Pancreas (tissue), 10 donors: ENCODE data around the gene ZNF423. TPM values are rescaled to one million over a fixed set of nuclear protein-coding genes. Genes with fewer than 3 reads are reported as not detected.
A peak's percentile ranks its signal among the peaks of the same experiment; 100 is the strongest.
"Not testable (repeated sequence)": the region's sequence is repeated elsewhere in the genome, so short reads cannot be mapped to it uniquely, and the experiment has no call there.

Experiments
- ATAC-seq, 4 donors: fragments of 200-7000 bp; cut with Tn5 transposase; one replicate each; pipeline versions ENCODE4 v1.8.0 to v1.9.1; 2020; ENCODE audit warnings: mild to moderate bottlenecking in 4 of 4, moderate library complexity in 4 of 4
- DNase-seq, 6 donors: peaks; one replicate each; pipeline ENCODE4 v3.0.0-alpha.2; 2020
- FAIRE-seq: peaks from 2 replicates; lab custom pipeline; 2012; peaks lifted over from hg19 to GRCh38; lab: Jason Lieb, UNC
- H3K27ac ChIP-seq, 4 donors: fragments of 200-600 bp; sonication (generic); 1 replicate in 3 of 4; 2 replicates in 1 of 4; pipeline versions ENCODE4 v1.5.0 to v1.8.0; 2020
- H3K27me3 ChIP-seq, 4 donors: fragments of 200-600 bp; one replicate each; pipeline ENCODE4 v1.8.0; 2021
- H3K36me3 ChIP-seq, 3 donors: fragments of 200-600 bp; sonication (generic) in 1 of 3; one replicate each; pipeline versions ENCODE4 v1.5.0 to v1.8.0; 2020 to 2021
- H3K4me1 ChIP-seq, 3 donors: fragments of 200-600 bp; one replicate each; pipeline ENCODE4 v1.8.0; 2021
- H3K4me3 ChIP-seq, 4 donors: fragments of 200-600 bp; sonication (generic) in 2 of 4; one replicate each; pipeline versions ENCODE4 v1.5.0 to v1.8.0; 2020 to 2021
- H3K9me3 ChIP-seq, 4 donors: fragments of 200-600 bp; one replicate each; pipeline ENCODE4 v1.8.0; 2021
- CTCF ChIP-seq, 4 donors: fragments of 200-600 bp; sonication (generic) in 3 of 4; IDR thresholded peaks; one replicate each; pipeline versions ENCODE4 v1.5.0 to v1.8.0; 2021; ENCODE audit warnings: antibody characterized with exemption in 4 of 4
- WGBS, 2 donors: extraction: QIAGEN DNeasy Blood & Tissue Kit; methylation state at CpG; one replicate each; pipeline ENCODE4 v1.1.7; 2013; 5-methylcytosine and 5-hydroxymethylcytosine counted together
- intact Hi-C, 3 donors: fragments of 100-400 bp; cut with DNase I; formaldehyde crosslinking; loops; one replicate each; pipeline versions ENCODE4 v1.11.1 to v1.14.2; 2022
- polyA plus RNA-seq, 2 donors: library from polyadenylated mRNA; stranded (reverse); fragments of 200-250 nt; gene quantifications; one replicate each; pipeline ENCODE4 v1.2.3, GENCODE V29; 2013
- total RNA-seq, 6 donors: library from RNA; stranded (reverse); fragmentation: NEBNext Ultra II Directional in 4 of 6; extraction: Animal tissue kit (Norgen Biotek cat#: 25700) in 4 of 6; gene quantifications; one replicate each; pipeline versions ENCODE4 v1.2.1 to v1.2.4, GENCODE V29; 2021 to 2023
- donor health status: healthy with polysubstance abuse.
- donor health status: DM: no; HTN: no; CAD: no; lungs with moderate emphysema.
- donor health status: DM: no; HTN: no; CAD: no.
- donor health status: control.
- donor health status: control.
- donor health status: Bipolar disorder and iron deficiency.
- donor health status: DM: yes; HTN: yes; CAD: no.
- donor health status: DM: no; HTN: no; CAD: no.
- donor health status: DM: no; HTN: no; CAD: no.
- donor health status: DM: yes; HTN: yes; CAD: no.

Gene ZNF423
- total and polyA plus RNA-seq, 8 donors, result 0.61 to 5.1 (median 3.0) TPM

GRCh38 chr16:49881890-49882289, 26.0 kb upstream of the ZNF423 start:
- intact Hi-C loops, result no loop called here
- Histone ChIP-seq H3K9me3 (no peaks in the 10 kb centered on the region), H3K27ac (no peak overlapping the region), H3K27me3 (no peaks in the 10 kb centered on the region), H3K4me1 (no peaks in the 10 kb centered on the region), H3K36me3 (no peaks in the 10 kb centered on the region), H3K4me3 (no peak overlapping the region)
- WGBS, 2 donors, result 51 to 55% methylated on average over 7 of the region's 7 CpGs
- DNase-seq, result peak in 1 of 6 donors; percentile 38
- no peak for FAIRE-seq
- ATAC-seq, result peak; percentile 39 to 72 (median 55)
- no peak for TF ChIP-seq CTCF (IDR thresholded peaks at IDR 0.05)

- DNase-seq, FAIRE-seq, H3K27me3 ChIP-seq, H3K4me1 ChIP-seq, H3K9me3 ChIP-seq, H3K36me3 ChIP-seq, intact Hi-C loops, H3K4me3 ChIP-seq, H3K27ac ChIP-seq, ATAC-seq: not testable (repeated sequence)
- WGBS, 2 donors, result 93 to 95% methylated on average over 2 to 3 of the region's 3 CpGs
Measured at GRCh38 chr16:49878540-49878939, 22.6 kb upstream of the ZNF423 start.

DNA sequence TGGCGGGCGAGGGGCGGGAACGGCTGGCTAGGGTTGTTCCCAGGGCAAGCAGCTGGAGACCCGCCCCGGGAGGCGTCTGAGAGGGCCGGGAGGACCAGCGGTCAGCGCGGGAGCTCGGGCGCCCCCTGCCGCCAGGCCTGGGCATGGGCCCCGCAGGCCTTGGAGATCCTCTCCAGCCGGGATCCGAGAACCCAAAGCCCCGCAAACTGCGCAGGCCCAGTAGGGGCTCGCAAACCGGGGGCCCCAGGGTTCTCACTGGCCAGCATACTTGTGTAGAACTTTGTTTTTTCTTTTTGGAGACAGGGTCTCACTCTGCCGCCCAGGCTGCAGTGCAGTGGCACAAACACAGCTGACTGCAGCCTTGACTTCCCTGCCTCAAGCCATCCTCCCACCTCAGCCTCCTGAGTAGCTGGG, 20.8 kb upstream of the ZNF423 start:
- ATAC-seq (peak; percentile 98 to 99 (median 98)), FAIRE-seq (no peak), DNase-seq (peak; percentile 72 to 96 (median 88))
- TF ChIP-seq CTCF (IDR thresholded peaks at IDR 0.05), result peak; percentile 91 to 97 (median 95)
- intact Hi-C loops, result no loop called here
- Histone ChIP-seq H3K4me1 (no peaks in the 10 kb centered on the region), H3K27ac (no peak overlapping the region), H3K9me3 (no peaks in the 10 kb centered on the region), H3K4me3 (peak overlapping the region in 3 of 4 donors; percentile 12 to 42 (median 33)), H3K36me3 (no peaks in the 10 kb centered on the region), H3K27me3 (no peaks in the 10 kb centered on the region)
- 2 to 4% methylated on average over 15 to 22 of the region's 22 CpGs for WGBS, 2 donors

- H3K36me3 ChIP-seq, result no peaks in the 10 kb centered on the region
- peak; percentile 25 to 51 (median 38) for ATAC-seq
- H3K4me3 ChIP-seq, result peak overlapping the region in 3 of 4 donors; percentile 12 to 42 (median 33)
- H3K27me3 ChIP-seq, result no peaks in the 10 kb centered on the region
- H3K9me3 ChIP-seq, result no peaks in the 10 kb centered on the region
- intact Hi-C loops, result no loop called here
- no peaks in the 10 kb centered on the region for H3K4me1 ChIP-seq
- no peak overlapping the region for H3K27ac ChIP-seq
- DNase-seq, result peak in 3 of 6 donors; percentile 40 to 64 (median 54)
- TF ChIP-seq CTCF (IDR thresholded peaks at IDR 0.05), result no peak
- FAIRE-seq, result no peak
- WGBS, 2 donors, result 22 to 26% methylated on average over 40 to 45 of the region's 45 CpGs
Measured at GRCh38 chr16:49875806-49876715, 20.1 kb upstream of the ZNF423 start.

DNA sequence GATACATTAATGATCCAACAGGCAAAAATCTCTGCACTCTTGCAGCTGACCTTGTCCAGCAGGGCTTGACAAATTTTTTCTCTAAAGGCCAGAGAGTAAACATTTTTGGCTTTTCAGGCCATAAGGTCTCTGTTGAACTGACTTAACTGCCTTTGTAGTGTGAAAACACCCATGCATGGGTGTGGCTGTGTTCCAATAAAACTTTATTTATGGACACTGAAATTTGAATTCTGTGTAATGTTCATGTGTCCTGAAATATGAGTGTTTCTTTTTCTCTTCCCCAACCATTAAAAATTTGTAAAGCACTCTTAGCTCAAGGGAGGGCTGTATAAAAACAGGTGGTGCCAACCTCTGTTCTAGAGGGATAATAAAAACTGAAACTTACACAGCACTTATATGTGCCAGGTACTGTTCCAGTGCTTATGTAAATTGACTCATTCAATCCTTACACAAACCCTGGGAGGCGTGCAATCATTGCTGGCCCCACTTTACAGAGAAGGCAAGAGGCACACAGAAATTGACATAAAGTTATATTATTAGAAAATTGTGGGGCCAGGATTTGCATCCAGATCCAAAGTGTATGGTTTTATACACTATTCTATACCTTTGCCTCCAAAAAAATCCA, 18.8 kb upstream of the ZNF423 start:
- Histone ChIP-seq H3K27ac (no peak overlapping the region), H3K9me3 (no peaks in the 10 kb centered on the region), H3K4me3 (no peak overlapping the region), H3K27me3 (no peaks in the 10 kb centered on the region), H3K36me3 (no peaks in the 10 kb centered on the region), H3K4me1 (no peaks in the 10 kb centered on the region)
- FAIRE-seq (no peak), ATAC-seq (no peak), DNase-seq (no peak)
- TF ChIP-seq CTCF (IDR thresholded peaks at IDR 0.05), result no peak
- intact Hi-C loops, result no loop called here
- WGBS, 2 donors, result 93 to 98% methylated on average over 1 of the region's 1 CpG

DNA sequence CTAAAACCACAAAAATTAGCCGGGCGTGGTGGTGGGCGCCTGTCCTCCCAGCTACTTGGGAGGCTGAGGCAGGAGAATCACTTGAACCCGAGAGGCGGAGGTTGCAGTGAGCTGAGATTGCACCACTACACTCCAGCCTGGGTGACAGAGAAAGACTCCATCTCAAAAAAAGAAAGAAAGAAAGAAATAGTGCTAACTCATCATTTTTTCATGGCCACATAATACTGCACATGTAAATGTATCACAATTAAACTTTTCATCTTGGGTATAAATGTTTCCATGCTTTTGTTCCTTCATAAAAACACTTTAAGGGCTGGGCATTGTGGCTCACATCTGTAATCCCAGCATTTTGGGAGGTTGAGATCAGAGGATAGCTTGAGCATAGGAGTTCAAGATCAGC, 15.9 kb upstream of the ZNF423 start:
- intact Hi-C loops, H3K4me3 ChIP-seq, H3K9me3 ChIP-seq, H3K27ac ChIP-seq, H3K4me1 ChIP-seq, ATAC-seq, FAIRE-seq, DNase-seq, H3K36me3 ChIP-seq, H3K27me3 ChIP-seq: not testable (repeated sequence)
- 98% methylated on average over 5 of the region's 5 CpGs for WGBS, 2 donors
